ENCODE results near the gene CABP1. TPM values are rescaled to one million over a fixed set of nuclear protein-coding genes. Genes with fewer than 3 reads are reported as not detected.

CABP1 gene
- total RNA-seq, 4 donors from 2014 or later = 0.60 to 7.5 (median 4.4) TPM; not detected in 1

DNA sequence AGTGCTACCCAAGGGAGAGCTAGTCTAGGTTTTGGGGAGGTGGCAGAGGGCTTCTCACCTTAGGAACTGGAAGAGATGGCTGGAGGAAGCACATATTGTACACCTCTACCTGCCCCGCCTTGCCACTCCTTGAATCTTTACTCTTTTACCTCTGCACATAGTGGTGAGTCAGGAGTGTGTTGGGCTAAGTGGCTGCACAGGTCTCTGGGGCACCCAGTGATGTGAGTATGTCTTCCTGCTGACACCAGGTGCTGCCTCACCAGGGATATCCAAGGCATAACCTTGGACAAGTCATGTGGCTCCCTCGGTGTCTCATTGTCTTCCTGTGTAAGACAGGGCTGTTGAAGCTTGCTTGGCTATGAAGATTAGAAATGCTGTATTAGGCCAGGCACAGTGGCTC, 19.8 kb upstream of the CABP1 start:
- TF ChIP-seq CTCF (IDR thresholded peaks at IDR 0.05) = peak in 1 of 5 experiments; percentile 17
- no peak for TF ChIP-seq EP300 (IDR thresholded peaks at IDR 0.05; ENCODE audit: low read depth)
- TF ChIP-seq POLR2A (IDR thresholded peaks at IDR 0.05) = no peak
- peak in 2 of 3 donors; percentile 52 to 80 for TF ChIP-seq POLR2AphosphoS5 (IDR thresholded peaks at IDR 0.05)
- Histone ChIP-seq H3K27me3 (peaks cover 8% of the 10 kb centered on the region), H3K36me3 (no peaks in the 10 kb centered on the region), H3K27ac (peak overlapping the region; percentile 14 to 48 (median 34)), H3K4me1 (peaks cover 0 to 11% (median 3%) of the 10 kb centered on the region in 4 donors), H3K9me3 (no peaks in the 10 kb centered on the region), H3K4me3 (no peak overlapping the region)
- intact Hi-C loops (cut with DNase I; ENCODE audit: low total_unique reads) (no loop called here), in situ Hi-C loops (cut with MboI; ENCODE audit: low pct_ligation_motif_present in 1 of 4, low pct_unique_long_range_greater_than_20kb in 1 of 4, low sequenced_read_pairs in 3 of 4) (no loop called here)
- peak; percentile 74 for DNase-seq
- 82% methylated on average over 2 of the region's 2 CpGs; no CpG with 5 or more reads in 1 of the 2 donors for WGBS, 2 donors (ENCODE audit: low coverage in 1 of 2)

DNA sequence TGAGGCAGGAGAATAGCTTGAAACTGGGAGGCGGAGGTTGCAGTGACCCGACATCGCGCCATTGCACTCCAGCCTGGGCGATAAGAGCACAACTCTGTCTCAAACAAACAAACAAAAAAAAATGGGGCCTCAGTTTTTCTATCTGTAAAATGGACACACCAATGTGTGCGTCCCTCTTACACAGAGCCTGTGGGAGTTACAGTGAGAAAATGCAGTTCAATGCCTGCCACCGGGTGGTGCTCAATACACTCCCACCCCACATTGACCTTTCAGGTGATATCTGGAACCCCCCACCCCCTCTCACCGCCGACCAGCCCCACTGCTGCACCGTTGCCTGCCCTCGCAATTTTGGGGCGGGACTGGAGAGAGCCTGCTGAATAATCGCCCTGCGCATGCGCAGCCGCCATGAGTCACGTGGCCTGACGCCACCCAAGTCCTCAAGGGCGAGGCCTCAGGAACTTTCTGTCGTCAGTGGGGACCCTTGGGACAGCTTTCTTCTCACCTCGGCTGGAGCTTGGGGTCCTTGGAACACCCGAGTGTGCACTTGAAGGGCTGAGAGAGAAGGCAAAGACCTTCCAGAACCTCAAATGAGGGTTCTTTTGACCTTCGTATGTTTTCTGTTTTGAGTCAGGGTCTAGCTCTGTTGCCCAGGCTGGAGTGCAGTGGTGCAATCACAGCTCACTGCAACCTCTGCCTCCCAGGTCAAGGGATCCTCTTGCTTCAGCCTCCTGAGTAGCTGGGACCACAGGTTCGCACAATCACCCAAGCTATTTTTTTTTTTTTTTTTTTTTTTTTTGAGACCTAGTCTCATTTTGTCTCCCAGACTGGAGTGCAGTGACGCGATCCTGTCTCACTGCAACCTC, 14.6 kb upstream of the CABP1 start:
- no peaks in the 10 kb centered on the region for H3K36me3 ChIP-seq
- no peak for TF ChIP-seq EP300 (IDR thresholded peaks at IDR 0.05; ENCODE audit: low read depth)
- peak in 2 of 5 experiments; percentile 3 to 20 for TF ChIP-seq CTCF (IDR thresholded peaks at IDR 0.05)
- TF ChIP-seq POLR2A (IDR thresholded peaks at IDR 0.05) = no peak
- no peak for TF ChIP-seq POLR2AphosphoS5 (IDR thresholded peaks at IDR 0.05)
- no peaks in the 10 kb centered on the region for H3K27me3 ChIP-seq
- intact Hi-C loops (cut with DNase I; ENCODE audit: low total_unique reads) (no loop called here), in situ Hi-C loops (cut with MboI; ENCODE audit: low pct_ligation_motif_present in 1 of 4, low pct_unique_long_range_greater_than_20kb in 1 of 4, low sequenced_read_pairs in 3 of 4) (loop anchor here in 3 of 4 donors (25.0 kb wide), 1 partner anchor 337 kb away; no protein-coding TSS in a partner anchor)
- no peak for DNase-seq
- H3K9me3 ChIP-seq = no peaks in the 10 kb centered on the region
- H3K27ac ChIP-seq = no peak overlapping the region
- no peak overlapping the region for H3K4me3 ChIP-seq
- 84 to 100% methylated on average over 1 to 23 of the region's 26 CpGs for WGBS, 2 donors (ENCODE audit: low coverage in 1 of 2)
- H3K4me1 ChIP-seq = peaks cover 0 to 11% (median 1%) of the 10 kb centered on the region in 4 donors

GRCh38 chr12:120628919-120629318, 11.5 kb upstream of the CABP1 start:
- no peaks in the 10 kb centered on the region for H3K36me3 ChIP-seq
- H3K27me3 ChIP-seq = no peaks in the 10 kb centered on the region
- no peaks in the 10 kb centered on the region for H3K9me3 ChIP-seq
- in situ Hi-C loops (cut with MboI; ENCODE audit: low pct_ligation_motif_present in 1 of 4, low pct_unique_long_range_greater_than_20kb in 1 of 4, low sequenced_read_pairs in 3 of 4) = loop anchor here in 3 of 4 donors (25.0 kb wide), 1 partner anchor 333 kb away; no protein-coding TSS in a partner anchor
- H3K4me3 ChIP-seq = no peak overlapping the region
- peak; percentile 28 for DNase-seq
- intact Hi-C loops (cut with DNase I; ENCODE audit: low total_unique reads) = no loop called here
- no peak overlapping the region for H3K27ac ChIP-seq
- WGBS, 2 donors (ENCODE audit: low coverage in 1 of 2) = 38 to 42% methylated on average over 4 of the region's 4 CpGs
- TF ChIP-seq EP300 (IDR thresholded peaks at IDR 0.05; ENCODE audit: low read depth) (no peak), POLR2A (IDR thresholded peaks at IDR 0.05) (no peak), CTCF (IDR thresholded peaks at IDR 0.05) (peak in 1 of 5 experiments; percentile 16)
- H3K4me1 ChIP-seq = peaks cover 0 to 11% (median 0%) of the 10 kb centered on the region in 4 donors

GRCh38 chr12:120630104-120630892, 10.1 kb upstream of the CABP1 start:
- Histone ChIP-seq H3K4me1 (peaks cover 0 to 11% (median 0%) of the 10 kb centered on the region in 4 donors), H3K27me3 (no peaks in the 10 kb centered on the region), H3K27ac (no peak overlapping the region), H3K36me3 (no peaks in the 10 kb centered on the region), H3K4me3 (no peak overlapping the region), H3K9me3 (no peaks in the 10 kb centered on the region)
- 75 to 80% methylated on average over 5 to 15 of the region's 15 CpGs for WGBS, 2 donors (ENCODE audit: low coverage in 1 of 2)
- DNase-seq = no peak
- TF ChIP-seq EP300 (IDR thresholded peaks at IDR 0.05; ENCODE audit: low read depth) (no peak), POLR2AphosphoS5 (IDR thresholded peaks at IDR 0.05) (no peak), POLR2A (IDR thresholded peaks at IDR 0.05) (no peak), CTCF (IDR thresholded peaks at IDR 0.05) (no peak)
- in situ Hi-C loops (cut with MboI; ENCODE audit: low pct_ligation_motif_present in 1 of 4, low pct_unique_long_range_greater_than_20kb in 1 of 4, low sequenced_read_pairs in 3 of 4) = loop anchor here in 3 of 4 donors (25.0 kb wide), 1 partner anchor 332 kb away; no protein-coding TSS in a partner anchor
- intact Hi-C loops (cut with DNase I; ENCODE audit: low total_unique reads) = no loop called here
